Lung (tissue), 12 donors: ENCODE data around the gene AGRN. TPM values are rescaled to one million over a fixed set of nuclear protein-coding genes. Genes with fewer than 3 reads are reported as not detected.

Source experiments
- ATAC-seq: fragments of 200-7000 bp; cut with Tn5 transposase; one replicate; pipeline ENCODE4 v1.9.1; 2020; ENCODE audit warnings: moderate number of reproducible peaks; ENCODE audit not compliant: insufficient read depth, low FRiP score
- DNase-seq, 3 donors: peaks; one replicate each; pipeline ENCODE4 v3.0.0-alpha.2; 2013 to 2017
- H3K27ac ChIP-seq, 2 donors: one replicate each; pipeline ENCODE4 v1.5.1; 2013; ENCODE audit warnings: mild to moderate bottlenecking in 2 of 2, moderate library complexity in 2 of 2, control low read depth in 1 of 2, inconsistent platforms in 1 of 2, low read depth in 1 of 2, low read length in 1 of 2
- H3K27me3 ChIP-seq, 3 donors: one replicate each; pipeline ENCODE4 v1.5.1; 2013; ENCODE audit warnings: low read length in 2 of 3; ENCODE audit not compliant: control insufficient read depth in 3 of 3, insufficient read depth in 3 of 3
- H3K36me3 ChIP-seq, 4 donors: one replicate each; pipeline ENCODE4 v1.5.1; 2013; ENCODE audit warnings: low read length in 4 of 4, mild to moderate bottlenecking in 1 of 4, moderate library complexity in 1 of 4; ENCODE audit not compliant: control insufficient read depth in 4 of 4, insufficient read depth in 4 of 4
- H3K4me1 ChIP-seq, 5 donors: one replicate each; pipeline ENCODE4 v1.5.1; 2013; ENCODE audit warnings: low read length in 5 of 5, mild to moderate bottlenecking in 2 of 5, moderate library complexity in 1 of 5; ENCODE audit not compliant: control insufficient read depth in 5 of 5, insufficient read depth in 5 of 5
- H3K4me3 ChIP-seq: one replicate; pipeline ENCODE4 v1.5.1; 2013; ENCODE audit warnings: mild to moderate bottlenecking, control low read depth, moderate library complexity
- H3K9ac ChIP-seq, 2 donors: one replicate each; pipeline ENCODE4 v1.5.1; 2013; ENCODE audit warnings: low read length in 2 of 2, control low read depth in 1 of 2; ENCODE audit not compliant: insufficient read depth in 1 of 2
- H3K9me3 ChIP-seq, 4 donors: one replicate each; pipeline ENCODE4 v1.5.1; 2013; ENCODE audit warnings: low read length in 3 of 4, mild to moderate bottlenecking in 1 of 4, moderate library complexity in 1 of 4; ENCODE audit not compliant: control insufficient read depth in 4 of 4, insufficient read depth in 3 of 4
- WGBS, 2 donors: extraction: QIAGEN DNeasy Blood & Tissue Kit; methylation state at CpG; one replicate each; pipeline ENCODE4 v1.1.7; 2013; 5-methylcytosine and 5-hydroxymethylcytosine counted together
- polyA plus RNA-seq, 2 donors: library from polyadenylated mRNA; stranded (reverse); fragments of 200-250 nt; gene quantifications; one replicate each; pipeline ENCODE4 v1.2.1, GENCODE V29; 2013
- total RNA-seq, 2 donors: library from RNA; depleted of rRNA in 1 of 2; stranded (reverse); fragments of >200 nt in 1 of 2; gene quantifications; one replicate each; pipeline ENCODE4 v1.2.1, GENCODE V29; 2014 to 2021
- TF ChIP-seq, protein P1 (sequence below): IDR thresholded peaks from 2 replicates; pipeline ENCODE4 v1.5.1; 2012; ENCODE audit warnings: mild to moderate bottlenecking; ENCODE audit errors: control extremely low read depth, extremely low read depth
- donor health status: control.
- donor health status: control.
- donor health status: Bipolar disorder and iron deficiency.
- donor health status: healthy.
- donor health status: DM: yes; HTN: yes; CAD: no.

The AGRN gene
- total and polyA plus RNA-seq, 4 donors = 30.7 to 124 (median 85.2) TPM

DNA sequence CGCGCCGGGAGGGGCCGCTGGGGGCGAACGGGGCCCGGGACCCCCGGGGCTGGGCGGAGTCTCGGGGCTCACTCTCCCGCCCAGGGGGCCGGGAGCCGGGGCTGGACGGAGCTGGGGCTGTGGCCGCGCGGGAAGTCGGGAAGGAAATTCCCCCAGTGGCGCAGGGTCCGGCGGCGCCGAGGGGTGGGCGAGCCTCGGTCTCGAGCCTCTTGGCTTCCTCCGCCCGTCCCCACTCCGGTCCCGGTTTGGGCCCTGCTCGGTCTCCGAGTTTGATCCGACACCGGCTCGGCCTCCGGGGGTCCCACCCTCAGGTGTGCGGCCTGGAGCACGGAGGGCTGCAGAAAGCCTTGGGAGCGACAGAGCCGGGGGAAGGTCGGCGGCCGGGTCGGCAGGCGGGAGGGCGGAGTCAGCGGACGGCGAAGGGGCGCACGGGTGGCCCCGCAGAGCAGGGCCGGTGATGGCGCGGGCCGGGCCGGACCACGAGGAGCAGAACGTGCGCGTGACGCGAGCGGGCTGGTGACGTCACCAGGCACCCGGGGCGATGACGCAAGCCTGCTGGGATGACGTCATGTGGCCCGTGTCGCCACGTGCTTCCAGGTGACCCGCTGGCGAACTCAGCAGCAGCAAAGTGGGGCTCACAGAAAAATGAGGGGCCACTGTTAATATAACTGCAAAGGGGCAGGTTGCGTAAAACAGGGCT lies 19.4 kb upstream of the AGRN start:
- Histone ChIP-seq H3K9ac (peak overlapping the region; percentile 67 to 77), H3K9me3 (no peaks in the 10 kb centered on the region), H3K27me3 (peaks cover 0 to 12% (median 0%) of the 10 kb centered on the region in 3 donors), H3K36me3 (no peaks in the 10 kb centered on the region), H3K4me3 (peak overlapping the region; percentile 64), H3K27ac (peak overlapping the region; percentile 99), H3K4me1 (peaks cover 0 to 28% (median 15%) of the 10 kb centered on the region in 5 donors)
- TF ChIP-seq, protein P1, sequence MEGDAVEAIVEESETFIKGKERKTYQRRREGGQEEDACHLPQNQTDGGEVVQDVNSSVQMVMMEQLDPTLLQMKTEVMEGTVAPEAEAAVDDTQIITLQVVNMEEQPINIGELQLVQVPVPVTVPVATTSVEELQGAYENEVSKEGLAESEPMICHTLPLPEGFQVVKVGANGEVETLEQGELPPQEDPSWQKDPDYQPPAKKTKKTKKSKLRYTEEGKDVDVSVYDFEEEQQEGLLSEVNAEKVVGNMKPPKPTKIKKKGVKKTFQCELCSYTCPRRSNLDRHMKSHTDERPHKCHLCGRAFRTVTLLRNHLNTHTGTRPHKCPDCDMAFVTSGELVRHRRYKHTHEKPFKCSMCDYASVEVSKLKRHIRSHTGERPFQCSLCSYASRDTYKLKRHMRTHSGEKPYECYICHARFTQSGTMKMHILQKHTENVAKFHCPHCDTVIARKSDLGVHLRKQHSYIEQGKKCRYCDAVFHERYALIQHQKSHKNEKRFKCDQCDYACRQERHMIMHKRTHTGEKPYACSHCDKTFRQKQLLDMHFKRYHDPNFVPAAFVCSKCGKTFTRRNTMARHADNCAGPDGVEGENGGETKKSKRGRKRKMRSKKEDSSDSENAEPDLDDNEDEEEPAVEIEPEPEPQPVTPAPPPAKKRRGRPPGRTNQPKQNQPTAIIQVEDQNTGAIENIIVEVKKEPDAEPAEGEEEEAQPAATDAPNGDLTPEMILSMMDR = no peak
- 0 to 1% methylated on average over 53 to 75 of the region's 75 CpGs for whole genome bisulfite sequencing, 2 donors
- ATAC-seq (peak; percentile 59), DNase-seq (peak; percentile 86 to 90 (median 88))

DNA sequence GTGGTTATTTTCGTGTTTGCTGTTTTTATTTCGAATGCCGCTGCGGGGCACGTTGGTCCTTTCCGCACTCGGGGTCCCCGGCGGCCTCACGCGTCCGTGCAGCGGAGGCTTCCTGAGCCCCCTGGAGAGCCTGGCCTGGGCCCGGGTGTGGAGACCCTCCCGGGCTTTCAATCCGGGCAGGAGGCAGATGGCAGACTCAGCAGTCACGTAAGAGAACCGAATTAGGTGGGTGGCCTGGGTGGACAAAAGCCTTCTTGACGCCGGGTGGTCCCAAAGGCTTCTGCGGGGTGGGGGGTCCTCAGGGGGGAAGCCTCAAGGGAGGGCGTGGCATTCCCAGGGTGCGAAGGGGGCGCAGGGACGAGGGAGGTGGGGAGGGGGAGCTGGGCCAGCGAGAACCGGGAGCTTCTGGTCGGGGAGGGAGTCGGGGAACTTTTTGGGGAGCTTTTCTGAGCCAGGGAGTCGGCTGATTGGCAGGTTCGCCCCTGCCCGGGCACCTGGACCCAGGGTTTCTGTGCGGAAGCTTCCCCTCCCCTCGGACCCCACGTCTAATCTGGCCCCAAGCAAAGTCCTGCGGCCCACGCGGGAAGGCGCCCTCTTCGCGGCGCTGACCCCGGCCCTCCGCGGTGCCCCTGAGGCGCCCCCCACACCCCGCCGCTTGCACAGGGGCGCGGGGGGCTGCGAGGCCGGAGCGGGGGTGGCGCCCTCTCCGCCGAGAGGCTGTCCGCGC lies 18.7 kb upstream of the AGRN start:
- 2 to 3% methylated on average over 40 to 58 of the region's 58 CpGs for WGBS, 2 donors
- no peaks in the 10 kb centered on the region for H3K9me3 ChIP-seq
- H3K4me1 ChIP-seq = peaks cover 0 to 32% (median 17%) of the 10 kb centered on the region in 5 donors
- H3K36me3 ChIP-seq = no peaks in the 10 kb centered on the region
- TF ChIP-seq, protein P1 = no peak
- peak overlapping the region; percentile 99 for H3K27ac ChIP-seq
- no peak for ATAC-seq
- H3K9ac ChIP-seq = peak overlapping the region; percentile 67 to 77
- DNase-seq = peak in 2 of 3 donors; percentile 50 to 66
- peaks cover 0 to 9% (median 0%) of the 10 kb centered on the region in 3 donors for H3K27me3 ChIP-seq
- peak overlapping the region; percentile 64 for H3K4me3 ChIP-seq

DNA sequence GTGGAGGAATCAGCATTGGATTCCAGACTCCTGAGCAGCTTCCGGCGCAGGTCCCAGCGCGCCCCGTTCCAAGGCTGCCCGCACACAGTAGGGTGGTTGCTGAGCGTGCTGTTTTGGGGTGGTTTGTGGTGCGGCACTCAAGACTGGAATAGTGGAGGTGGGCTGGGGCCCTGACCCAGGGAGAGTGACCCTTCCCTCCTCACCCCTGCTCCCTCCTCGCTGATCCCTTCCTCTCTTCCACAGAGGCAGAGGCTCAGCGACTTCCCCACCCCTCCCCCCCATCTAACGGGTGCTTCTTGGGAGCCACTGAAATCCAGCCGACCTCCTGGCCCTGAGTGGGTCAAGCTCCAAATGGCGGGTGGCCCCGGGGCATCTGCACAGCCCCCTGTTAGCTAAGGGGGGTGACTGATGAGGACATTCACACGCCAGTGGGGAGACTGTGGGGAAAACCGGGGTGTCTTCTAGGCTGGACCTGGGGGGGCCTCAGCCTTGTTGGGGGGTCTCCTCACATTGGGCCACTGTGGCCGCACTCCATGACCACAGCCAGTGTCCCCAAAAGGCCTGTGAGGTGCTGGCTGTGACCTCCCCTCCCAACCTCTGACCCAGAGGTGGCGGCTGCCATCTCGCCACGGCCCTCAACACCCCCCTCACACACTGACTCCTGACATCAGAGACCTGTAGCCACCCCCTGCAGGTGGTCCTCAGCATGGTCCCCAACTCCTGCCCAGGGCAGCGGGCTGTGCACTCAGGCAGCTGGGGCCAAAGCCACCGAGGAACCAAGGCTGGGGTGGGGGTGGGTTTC lies 16.1 kb upstream of the AGRN start:
- Histone ChIP-seq H3K27ac (no peak overlapping the region), H3K4me1 (peaks cover 0 to 27% (median 19%) of the 10 kb centered on the region in 5 donors), H3K9ac (no peak overlapping the region), H3K9me3 (no peaks in the 10 kb centered on the region), H3K4me3 (no peak overlapping the region), H3K36me3 (no peaks in the 10 kb centered on the region), H3K27me3 (no peaks in the 10 kb centered on the region)
- TF ChIP-seq, protein P1 = no peak
- ATAC-seq (no peak), DNase-seq (no peak)
- 79 to 85% methylated on average over 22 of the region's 22 CpGs for WGBS, 2 donors
